Activated T-helper 1 cell treated with Interleukin-2 at 50 U/mL for 16 hours (primary cell): Measurements from ENCODE around the gene RABL6.
A peak's percentile ranks its signal among the peaks of the same experiment; 100 is the strongest.
"Not testable (repeated sequence)": the region's sequence is repeated elsewhere in the genome, so short reads cannot be mapped to it uniquely, and the experiment has no call there.

Experiments used
- DNase-seq: peaks from one replicate; pipeline ENCODE4 v3.0.0-alpha.2; 2020; ENCODE audit warnings: low read depth

The RABL6 gene

GRCh38 chr9:136835932-136836904, 28.5 kb downstream of the RABL6 start:
- no peak for DNase-seq

GRCh38 chr9:136837146-136837855, 29.6 kb downstream of the RABL6 start:
- DNase-seq, result no peak

GRCh38 chr9:136837856-136838277, 30.1 kb downstream of the RABL6 start:
- not testable (repeated sequence) for DNase-seq

- no peak for DNase-seq
These were observed 30.8 kb downstream of the RABL6 start for GRCh38 chr9:136838314-136839228.

GRCh38 chr9:136839229-136840139, 31.7 kb downstream of the RABL6 start:
- DNase-seq, result no peak

GRCh38 chr9:136840140-136840876, 32.6 kb downstream of the RABL6 start:
- no peak for DNase-seq

GRCh38 chr9:136840877-136841645, 33.3 kb downstream of the RABL6 start:
- DNase-seq, result no peak

- DNase-seq, result not testable (repeated sequence)
These were observed 34.1 kb downstream of the RABL6 start for GRCh38 chr9:136841646-136842379.

GRCh38 chr9:136842380-136842948, 34.7 kb downstream of the RABL6 start, which contains the start of gene AJM1:
AJM1 (plus strand) TSS chr9:136842478; CDS start chr9:136844415, 1,937 bp downstream.
- DNase-seq, result peak; percentile 64

GRCh38 chr9:136843159-136843800, 35.5 kb downstream of the RABL6 start:
- not testable (repeated sequence) for DNase-seq

GRCh38 chr9:136843801-136844740, 36.3 kb downstream of the RABL6 start:
- DNase-seq, result not testable (repeated sequence)

GRCh38 chr9:136844761-136845464, 37.2 kb downstream of the RABL6 start:
- DNase-seq, result no peak

GRCh38 chr9:136845465-136846260, 37.9 kb downstream of the RABL6 start:
- no peak for DNase-seq

GRCh38 chr9:136846376-136847087, 38.8 kb downstream of the RABL6 start:
- no peak for DNase-seq
